Measurements from ENCODE around the gene HSBP1. TPM values are rescaled to one million over a fixed set of nuclear protein-coding genes. Genes with fewer than 3 reads are reported as not detected.

HSBP1 gene
- total RNA-seq, 1 experiment from 2014 or later = 17.6 TPM

GRCh38 chr16:83803811-83804210, 4.0 kb upstream of the HSBP1 start:
- no peak for DNase-seq (ENCODE audit: low read depth)

GRCh38 chr16:83804366-83804765, 3.4 kb upstream of the HSBP1 start:
- DNase-seq (ENCODE audit: low read depth) = no peak

- DNase-seq (ENCODE audit: low read depth) = no peak
Observed at GRCh38 chr16:83806036-83806435, 1.7 kb upstream of the HSBP1 start.

DNA sequence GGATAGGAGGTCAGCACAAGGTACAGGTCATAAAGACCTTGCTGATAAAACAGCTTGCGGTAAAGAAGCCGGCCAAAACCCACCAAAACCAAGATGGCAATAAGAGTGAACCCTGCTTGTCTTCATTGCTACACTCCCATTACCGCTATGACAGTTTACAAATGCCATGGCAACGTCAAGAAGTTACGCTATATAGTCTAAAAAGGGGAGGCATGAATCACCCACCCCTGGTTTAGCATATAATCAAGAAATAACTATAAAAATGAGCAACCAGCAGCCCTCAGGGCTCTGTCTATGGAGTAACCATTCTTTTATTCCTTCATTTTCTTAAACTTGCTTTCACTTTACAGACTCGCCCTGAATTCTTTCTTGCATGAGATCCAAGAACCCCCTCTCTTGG, 1.0 kb upstream of the HSBP1 start:
- no peak for DNase-seq (ENCODE audit: low read depth)

DNA sequence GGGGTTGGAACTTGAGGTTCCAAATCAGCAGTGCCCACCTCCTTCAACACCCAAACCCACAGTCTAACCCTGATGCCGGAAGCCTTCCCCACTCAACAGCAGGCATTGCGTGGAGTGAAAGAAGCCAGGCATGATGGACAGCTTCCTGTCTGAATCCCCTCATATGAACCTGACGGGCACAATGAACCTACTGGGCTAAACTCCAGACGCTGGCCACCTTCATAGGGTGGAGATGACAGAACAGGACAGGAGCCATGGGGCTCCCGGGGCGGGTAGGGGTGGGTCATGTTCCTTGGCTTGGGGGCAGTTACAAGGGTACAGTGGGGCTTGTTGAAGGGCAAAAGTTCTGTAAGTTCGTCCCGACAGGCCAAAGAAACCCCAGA, 460 bp upstream of the HSBP1 start:
- no peak for DNase-seq (ENCODE audit: low read depth)

DNA sequence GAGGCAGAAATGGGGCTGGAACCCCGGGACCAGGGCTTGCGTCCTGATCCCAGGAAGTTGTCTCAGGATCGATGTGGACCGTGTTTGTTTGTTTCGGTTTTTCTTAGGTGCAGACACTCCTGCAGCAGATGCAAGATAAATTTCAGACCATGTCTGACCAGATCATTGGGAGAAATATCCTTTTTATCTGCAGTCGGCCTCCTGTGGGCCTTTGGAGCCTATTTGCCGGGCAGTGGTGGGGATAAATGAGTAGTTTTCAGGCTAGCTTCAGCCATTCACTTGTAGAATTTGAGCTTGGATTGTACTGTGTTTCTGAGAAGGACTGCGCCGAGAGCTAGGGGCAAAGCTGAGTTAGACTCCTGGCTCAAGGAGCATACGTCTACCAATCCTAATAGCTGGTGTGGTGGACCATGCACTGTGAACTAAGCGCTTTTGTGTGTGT, 816 bp downstream of the HSBP1 start:
- no peak for DNase-seq (ENCODE audit: low read depth)

- no peak for DNase-seq (ENCODE audit: low read depth)
Observed at GRCh38 chr16:83809092-83809491, 1.3 kb downstream of the HSBP1 start.

- no peak for DNase-seq (ENCODE audit: low read depth)
Observed at GRCh38 chr16:83810901-83811300, 3.1 kb downstream of the HSBP1 start.

- peak; percentile 11 for DNase-seq (ENCODE audit: low read depth)
Observed at GRCh38 chr16:83813823-83814658, 6.3 kb downstream of the HSBP1 start.

DNA sequence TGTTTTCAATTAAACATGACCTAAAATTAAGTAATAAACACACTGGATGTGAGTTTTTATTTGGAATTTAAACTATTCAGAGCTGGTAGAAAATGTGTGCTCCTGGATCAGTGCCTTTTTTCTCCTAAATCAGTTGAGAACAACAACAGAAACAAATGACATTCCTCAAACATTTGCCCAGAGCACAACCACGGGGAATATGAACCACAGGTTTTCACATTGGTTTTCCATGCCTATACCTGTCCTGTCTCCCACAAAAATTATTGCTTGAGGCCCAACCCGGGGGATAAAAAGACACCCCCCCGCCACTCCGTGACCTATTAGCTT, 6.8 kb downstream of the HSBP1 start:
- DNase-seq (ENCODE audit: low read depth) = no peak

GRCh38 chr16:83817022-83817421, 9.2 kb downstream of the HSBP1 start:
- no peak for DNase-seq (ENCODE audit: low read depth)

DNA sequence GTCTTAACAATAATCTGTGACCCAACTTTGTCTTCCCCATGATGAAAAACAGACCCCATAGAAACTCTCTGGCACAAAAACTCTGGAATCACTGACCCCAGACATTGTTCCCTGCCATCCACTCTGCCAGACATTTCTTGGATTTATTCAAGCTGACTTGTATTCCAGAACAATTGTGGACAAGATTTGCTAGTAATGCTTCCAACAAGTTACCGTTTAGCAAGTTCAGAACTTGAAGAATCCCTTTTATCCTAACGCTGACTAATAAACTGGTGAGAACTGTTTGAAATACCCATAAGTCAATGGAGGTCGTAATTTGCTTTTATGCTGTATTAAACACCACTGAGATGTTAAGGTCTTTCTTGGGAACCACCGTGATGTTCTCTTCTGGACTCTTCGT, 10.5 kb downstream of the HSBP1 start:
- DNase-seq (ENCODE audit: low read depth) = no peak

GRCh38 chr16:83819361-83819760, 11.6 kb downstream of the HSBP1 start:
- DNase-seq (ENCODE audit: low read depth) = no peak

DNA sequence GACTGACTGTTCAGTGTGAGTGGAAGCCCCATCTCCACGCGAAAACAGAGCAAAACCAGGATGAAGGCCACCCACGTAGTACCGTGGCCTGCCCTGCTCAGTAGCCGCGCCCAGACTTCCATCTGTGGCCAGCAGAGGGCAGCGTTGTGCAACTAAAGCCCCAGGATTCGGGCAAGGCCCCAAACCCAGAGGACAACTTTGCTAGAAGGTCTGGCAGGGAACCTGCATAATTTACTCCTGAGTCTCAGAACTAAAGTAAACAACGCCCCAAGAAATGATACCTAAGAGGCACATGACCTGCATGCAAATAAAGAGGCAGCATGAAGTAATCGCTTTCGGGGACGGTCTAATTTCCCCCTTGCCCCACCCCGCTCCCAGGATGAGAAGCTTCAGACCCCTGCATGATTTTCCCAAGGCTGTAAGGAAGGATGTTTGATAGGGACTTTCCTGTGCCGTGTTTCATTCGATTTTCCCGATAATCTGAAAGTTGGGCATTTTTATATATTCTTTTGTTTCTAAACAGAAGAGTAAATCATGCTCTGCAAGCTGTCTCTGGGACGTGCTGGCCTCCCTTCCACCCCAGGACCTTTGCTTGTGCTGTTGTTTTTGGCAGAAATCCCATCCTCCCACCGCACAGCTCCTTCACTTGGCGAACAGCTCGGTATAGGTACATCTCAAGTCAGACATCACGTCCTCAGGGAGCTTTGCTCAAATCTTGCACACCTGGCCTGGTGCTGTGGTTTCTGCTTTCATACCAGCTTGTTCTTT, 18.6 kb downstream of the HSBP1 start:
- DNase-seq (ENCODE audit: low read depth) = peak; percentile 74

GRCh38 chr16:83830091-83830768, 22.5 kb downstream of the HSBP1 start:
- no peak for DNase-seq (ENCODE audit: low read depth)

DNA sequence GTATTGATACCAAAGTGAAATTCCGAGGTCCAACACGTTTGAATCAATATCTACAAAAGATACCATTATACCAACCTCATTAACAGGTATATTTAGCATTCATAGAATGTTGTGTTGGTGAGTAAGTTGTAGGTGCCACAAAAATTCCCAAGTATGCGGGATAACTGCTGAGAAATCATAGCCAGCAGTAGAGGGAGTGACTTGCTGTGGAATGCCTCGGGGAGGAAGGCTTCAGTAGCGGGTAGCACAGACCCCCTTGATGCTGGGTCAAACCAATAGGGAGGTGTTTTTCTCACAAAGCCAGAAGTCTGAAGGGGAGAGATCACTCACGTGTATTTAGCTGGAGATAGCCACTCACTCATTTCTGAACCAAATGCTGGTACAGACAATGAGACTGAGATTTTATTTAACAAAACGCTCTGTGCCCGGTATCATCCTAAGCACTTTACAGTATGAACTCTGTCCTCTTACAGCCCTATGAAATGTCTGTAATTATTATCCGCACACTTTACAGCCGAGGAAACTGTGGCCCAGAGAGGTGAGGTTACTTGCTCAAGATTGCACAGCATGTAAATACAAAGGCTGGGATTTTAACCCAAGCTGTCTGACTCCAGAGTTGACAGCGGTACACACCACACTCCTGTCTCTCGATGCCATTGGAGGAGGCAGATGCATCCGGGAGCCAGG, 23.1 kb downstream of the HSBP1 start:
- no peak for DNase-seq (ENCODE audit: low read depth)

- DNase-seq (ENCODE audit: low read depth) = no peak
Observed at GRCh38 chr16:83831456-83831987, 23.7 kb downstream of the HSBP1 start.

DNA sequence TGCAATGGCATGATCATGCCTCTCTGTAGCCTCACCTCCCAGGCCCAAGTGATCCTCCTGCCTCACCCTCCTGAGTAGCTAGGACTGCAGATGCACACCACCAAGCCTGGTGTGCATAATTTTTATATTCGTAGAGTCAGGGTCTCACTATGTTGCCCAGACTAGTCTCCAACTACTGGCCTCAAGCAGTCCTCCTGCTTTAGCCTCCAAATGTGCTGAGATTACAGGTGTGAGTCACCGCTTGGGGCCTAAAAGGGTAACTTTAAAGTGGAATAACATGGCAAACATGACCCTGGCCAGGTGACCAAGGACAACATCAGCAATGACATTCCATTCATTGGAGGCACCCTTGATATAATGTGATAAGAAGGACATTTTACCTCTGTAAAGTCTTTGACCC, 26.1 kb downstream of the HSBP1 start:
- no peak for DNase-seq (ENCODE audit: low read depth)

DNA sequence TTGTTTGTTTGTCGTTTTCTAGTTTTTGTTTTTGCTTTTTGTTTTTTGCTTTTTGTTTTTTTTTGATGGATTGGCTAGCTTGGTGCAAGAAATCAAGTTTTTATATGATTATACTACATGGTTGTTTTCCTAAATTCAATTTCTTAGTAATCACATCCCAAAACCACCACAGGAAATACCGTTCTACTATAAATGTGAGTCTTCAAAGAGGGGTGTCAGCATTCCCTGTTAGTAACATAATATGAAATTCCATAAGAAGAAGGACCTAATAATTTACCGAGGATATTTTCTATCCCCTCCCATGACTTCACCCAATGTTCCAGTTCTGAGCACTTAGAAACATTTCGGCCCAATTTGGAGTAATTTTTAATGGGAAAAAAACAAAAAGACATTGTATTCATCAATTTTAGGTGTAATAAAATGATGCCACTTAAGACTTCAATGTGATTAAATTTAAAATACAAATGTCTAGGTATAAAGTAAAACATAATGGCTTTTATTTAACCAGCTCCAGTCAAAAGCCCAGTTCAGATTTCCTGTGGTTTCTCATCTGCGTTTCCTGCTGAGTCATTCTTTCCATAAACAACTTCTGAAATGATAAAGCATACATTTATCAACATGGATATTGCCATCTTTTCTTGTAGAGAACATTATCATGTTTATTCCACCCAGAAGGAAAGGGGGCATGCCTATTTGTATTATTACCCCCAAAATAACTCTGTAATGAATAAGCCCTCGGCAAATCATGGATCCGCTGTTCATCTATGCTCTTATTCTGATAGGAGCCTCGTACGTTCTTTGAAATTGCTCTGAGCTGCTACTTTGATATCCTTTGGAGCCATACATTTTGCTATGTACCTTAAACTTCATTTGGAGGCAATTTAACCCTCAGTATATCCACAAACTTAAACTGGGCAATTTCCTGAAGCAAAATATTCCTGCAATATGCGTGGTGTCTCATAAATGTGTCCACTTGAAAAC, 28.1 kb downstream of the HSBP1 start:
- peak; percentile 50 for DNase-seq (ENCODE audit: low read depth)

- DNase-seq (ENCODE audit: low read depth) = no peak
Observed at GRCh38 chr16:83837566-83837965, 29.8 kb downstream of the HSBP1 start.

DNA sequence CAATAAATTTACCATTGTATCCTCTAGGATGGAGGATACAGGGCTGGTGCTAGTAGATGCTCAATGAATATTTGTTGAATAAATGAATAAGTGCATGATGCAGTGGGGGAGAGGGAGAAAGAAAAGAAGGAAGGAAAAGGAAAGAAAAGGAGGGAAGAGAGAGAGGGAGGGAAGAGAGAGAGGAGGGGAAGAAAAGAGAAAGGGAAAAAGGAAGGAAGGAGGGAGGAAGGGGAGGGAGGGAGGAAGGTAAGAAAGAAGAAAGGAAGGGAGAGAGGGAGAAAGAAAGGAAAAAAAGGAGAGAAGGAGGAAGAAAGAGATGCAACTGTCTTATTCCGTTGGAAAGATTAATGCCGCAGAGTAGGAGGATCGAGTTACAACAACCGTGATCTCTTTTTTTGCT, 30.4 kb downstream of the HSBP1 start:
- no peak for DNase-seq (ENCODE audit: low read depth)
